ENCODE data around the gene CCDC74A.
"Not testable (repeated sequence)": the region's sequence is repeated elsewhere in the genome, so short reads cannot be mapped to it uniquely, and the experiment has no call there.

Gene CCDC74A

DNA sequence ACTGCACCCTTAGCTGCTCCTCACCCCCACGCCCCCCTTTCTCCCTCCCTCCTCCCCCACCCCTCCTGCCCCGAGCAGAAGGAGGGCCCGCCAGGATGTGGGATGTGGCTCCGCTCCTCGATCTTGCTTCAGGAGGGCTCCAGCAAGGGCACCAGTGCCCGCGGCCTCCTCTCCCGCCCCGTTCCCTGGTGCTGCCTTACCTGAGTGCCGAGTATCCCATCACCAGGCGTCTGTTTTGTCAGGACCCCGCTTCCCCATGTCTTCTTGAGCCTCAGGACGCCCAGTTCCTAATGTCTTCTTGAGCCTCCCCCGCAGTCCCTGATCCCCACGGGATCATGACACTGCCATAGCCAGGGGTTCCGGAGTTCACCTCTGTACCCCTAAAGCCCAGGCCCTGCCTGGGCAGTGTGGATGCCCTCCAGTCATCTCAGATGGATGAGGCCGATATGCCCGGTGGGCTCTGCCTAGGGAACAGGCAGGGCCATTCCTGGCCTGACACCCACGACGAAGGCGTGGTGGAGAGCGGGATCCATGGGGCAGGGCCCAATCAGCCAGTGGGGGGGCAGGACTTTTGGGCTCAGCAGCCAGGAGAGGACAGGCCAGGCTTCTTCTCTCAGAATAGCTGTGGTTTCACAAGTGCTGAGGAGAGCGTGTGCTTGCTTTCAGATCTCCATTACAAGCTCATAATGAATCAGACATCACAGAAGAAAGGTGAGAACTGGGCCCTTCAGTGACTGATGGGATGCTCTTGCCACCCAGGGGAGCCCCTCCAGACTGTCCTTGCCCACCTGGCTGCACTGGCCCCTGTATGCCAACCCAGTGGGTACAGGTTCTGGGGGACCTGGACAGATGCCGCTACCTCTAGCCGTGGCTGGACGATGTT, 1.5 kb downstream of the CCDC74A start:
- DNase-seq (ENCODE audit: low read depth in 2 of 2) = not testable (repeated sequence)

DNA sequence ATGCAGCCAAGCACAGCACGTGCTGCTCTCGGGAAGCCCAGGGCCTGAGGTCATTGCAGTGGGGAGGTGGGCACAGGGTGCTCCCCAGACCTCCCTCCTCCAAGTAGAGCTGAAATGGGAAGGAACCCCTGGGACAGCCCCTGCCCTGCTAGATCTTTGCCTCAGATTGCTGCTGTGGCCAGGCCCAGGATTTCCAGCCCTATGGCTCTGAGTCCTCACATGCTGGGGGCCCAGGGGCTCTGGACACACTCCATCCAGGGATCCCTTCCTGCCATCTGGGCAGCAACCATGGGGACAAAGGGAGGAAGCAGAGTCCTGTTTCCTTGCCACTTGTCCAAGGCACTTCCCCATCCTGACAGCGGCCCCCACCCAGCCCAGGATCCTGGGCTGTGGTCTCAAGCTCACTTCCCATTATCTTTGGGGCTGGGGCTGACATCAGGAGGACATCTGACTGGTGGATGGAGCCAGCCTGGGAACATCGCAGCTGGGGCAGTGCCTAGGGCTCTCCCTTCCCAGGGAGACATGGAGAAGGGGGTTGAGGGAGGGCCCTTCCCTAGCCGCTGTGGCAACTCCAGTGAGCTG, 2.3 kb downstream of the CCDC74A start:
- DNase-seq (ENCODE audit: low read depth in 2 of 2) = not testable (repeated sequence)

DNA sequence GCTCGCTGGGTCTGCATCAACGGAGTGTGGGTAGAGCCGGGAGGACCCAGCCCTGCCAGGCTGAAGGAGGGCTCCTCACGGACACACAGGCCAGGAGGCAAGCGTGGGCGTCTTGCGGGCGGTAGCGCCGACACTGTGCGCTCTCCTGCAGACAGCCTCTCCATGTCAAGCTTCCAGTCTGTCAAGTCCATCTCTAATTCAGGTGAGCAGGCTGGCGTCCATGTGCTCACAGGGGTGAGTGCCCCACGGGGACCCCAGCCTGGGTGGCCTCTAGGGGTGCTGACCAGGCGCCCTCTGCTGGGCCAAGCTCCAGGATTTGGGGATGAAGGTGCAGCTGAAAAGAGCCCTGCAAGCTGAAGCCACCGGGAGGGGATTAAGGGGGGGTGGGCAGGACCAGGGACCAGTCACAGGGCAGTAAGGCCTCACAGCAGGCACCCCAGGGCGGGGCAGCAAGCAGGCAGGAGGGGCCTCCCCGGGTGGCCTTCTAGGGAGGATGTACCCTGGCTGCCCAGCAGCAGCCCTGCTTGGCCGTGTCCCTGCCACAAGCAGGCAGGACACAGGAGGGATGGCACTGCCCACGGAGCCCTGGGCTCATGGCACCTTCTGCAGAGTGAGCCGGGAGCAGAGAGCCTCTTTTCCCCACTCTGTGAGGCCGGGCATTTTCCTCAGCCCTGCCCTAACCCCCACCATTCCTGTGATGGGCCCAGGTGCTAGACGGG, 3.1 kb downstream of the CCDC74A start:
- DNase-seq (ENCODE audit: low read depth in 2 of 2) = not testable (repeated sequence)

DNA sequence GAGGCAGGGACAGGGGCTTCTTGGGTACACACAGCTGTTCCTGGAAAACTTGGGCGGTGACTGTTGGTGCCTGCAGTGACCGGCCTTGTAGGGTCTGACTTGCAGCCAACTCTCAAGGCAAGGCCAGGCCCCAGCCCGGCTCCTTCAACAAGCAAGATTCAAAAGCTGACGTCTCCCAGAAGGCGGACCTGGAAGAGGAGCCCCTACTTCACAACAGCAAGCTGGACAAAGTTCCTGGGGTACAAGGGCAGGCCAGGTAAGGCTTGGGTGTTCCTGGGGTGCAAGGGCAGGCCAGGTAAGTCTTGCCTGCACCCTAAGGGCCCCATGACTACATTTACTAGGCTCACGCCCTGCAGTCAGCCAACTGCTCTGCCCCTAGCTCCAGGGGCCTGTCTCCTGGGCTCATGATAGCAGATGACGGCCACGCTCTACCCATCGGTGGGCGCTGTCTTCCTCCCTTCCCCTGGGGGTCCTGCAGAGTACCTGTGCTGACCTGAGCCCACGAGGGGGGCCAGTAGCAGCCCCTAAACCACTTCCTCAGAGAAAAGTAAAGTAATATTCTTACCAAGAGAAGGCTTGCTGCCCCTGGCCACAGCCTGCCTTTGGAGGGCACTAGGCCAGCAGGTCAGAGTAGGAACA, 4.0 kb downstream of the CCDC74A start:
- not testable (repeated sequence) for DNase-seq (ENCODE audit: low read depth in 2 of 2)

DNA sequence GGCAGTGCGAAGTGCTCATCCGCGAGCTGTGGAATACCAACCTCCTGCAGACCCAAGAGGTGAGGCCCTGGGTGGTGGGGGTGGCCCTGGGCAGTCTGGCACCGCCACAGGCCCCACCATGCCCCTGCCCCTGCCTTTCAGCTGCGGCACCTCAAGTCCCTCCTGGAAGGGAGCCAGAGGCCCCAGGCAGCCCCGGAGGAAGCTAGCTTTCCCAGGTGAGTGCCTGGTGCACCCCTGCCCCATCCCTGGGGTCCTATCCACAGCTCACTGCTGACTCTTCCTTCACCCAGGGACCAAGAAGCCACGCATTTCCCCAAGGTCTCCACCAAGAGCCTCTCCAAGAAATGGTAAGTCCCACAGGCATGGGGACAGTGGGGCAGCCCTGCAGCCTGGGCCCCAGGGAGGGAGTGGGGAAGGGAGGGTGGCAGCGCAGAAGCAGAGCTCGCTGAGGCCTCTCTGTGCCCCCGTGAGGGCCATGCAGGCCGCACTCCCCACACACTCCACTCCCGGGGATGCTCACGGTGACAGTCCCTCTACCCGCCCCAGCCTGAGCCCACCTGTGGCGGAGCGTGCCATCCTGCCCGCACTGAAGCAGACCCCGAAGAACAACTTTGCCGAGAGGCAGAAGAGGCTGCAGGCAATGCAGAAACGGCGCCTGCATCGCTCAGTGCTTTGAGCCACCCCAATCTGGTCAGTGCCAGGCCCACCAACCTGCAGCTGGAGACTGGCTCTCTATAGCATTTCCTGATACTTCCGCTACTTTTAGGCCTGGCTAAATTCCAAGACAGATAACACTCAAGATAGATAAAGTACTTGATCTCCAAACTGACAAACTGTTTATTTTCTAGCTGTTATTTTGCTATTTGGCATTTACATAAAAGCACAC, 5.3 kb downstream of the CCDC74A start:
- DNase-seq (ENCODE audit: low read depth in 2 of 2) = not testable (repeated sequence)

DNA sequence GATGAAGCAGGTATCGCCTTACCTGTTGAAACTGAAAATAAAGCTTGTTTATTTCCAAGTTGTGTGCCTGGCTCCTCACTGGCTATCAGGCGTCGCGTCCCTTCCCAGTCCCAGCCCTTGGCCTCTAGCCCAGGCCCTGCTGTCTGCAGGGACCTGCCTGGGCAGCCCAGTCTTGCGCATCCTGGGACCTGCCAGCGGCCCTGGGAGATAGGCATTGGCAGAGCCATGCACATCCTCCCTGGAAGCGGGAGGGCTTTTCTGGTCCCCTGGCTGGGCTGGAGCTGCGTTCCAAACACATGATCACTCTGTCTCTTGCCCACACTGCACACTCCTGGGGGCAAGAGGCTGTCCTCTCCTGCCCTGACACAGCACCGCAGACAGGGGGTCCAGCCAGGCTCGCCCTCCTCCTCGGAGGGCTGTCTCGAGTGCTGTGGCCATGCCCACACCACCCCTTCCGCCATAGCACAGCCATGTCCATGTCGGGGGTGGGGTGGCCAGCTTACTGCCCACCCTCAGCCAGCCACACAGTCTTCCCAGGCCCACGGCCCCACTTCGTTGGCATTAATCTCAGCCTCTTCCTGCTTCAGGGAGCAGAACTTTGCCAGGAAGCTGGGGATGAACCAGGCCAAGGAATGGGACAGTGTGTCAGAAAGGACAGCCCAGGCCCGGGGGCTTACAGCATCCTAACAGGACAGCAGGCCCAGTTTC, 6.1 kb downstream of the CCDC74A start:
- DNase-seq (ENCODE audit: low read depth in 2 of 2) = not testable (repeated sequence)

DNA sequence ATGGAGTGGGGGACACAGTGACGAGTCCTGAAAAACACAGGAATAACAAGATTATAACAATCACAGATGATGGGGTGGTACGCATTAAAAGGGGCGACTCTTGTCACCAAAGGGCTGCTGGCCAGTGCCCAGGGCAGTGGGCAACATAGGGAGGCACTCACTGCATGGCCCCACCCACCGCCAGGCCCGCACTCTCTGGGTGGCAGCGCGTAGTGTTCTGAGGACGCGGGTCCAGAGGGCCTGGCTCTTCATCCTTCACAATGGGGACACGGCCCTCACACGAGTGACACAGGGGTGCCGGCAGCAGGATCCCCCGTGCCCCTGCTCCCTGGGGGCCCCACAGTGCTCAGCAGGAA, 6.6 kb downstream of the CCDC74A start:
- not testable (repeated sequence) for DNase-seq (ENCODE audit: low read depth in 2 of 2)

DNA sequence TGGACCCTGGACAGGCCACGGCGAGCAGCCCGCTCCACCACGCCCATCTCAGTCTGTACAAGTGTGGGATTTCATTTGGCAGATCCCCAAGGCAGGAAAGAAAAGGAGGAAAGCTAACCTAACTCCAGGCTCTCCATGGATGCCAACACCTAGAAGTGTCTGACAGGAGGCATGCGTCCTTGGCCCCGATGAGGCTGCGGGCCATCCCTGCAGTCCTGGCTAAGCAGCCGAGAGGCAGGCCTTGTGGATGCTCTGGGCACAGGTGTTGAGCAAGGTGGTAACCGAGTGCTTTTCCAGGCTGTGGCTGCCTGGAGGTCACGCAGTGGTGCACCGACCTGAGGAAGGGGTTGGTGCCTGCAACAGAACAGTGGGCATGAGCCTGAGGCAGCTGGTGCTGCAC, 7.3 kb downstream of the CCDC74A start:
- not testable (repeated sequence) for DNase-seq (ENCODE audit: low read depth in 2 of 2)

DNA sequence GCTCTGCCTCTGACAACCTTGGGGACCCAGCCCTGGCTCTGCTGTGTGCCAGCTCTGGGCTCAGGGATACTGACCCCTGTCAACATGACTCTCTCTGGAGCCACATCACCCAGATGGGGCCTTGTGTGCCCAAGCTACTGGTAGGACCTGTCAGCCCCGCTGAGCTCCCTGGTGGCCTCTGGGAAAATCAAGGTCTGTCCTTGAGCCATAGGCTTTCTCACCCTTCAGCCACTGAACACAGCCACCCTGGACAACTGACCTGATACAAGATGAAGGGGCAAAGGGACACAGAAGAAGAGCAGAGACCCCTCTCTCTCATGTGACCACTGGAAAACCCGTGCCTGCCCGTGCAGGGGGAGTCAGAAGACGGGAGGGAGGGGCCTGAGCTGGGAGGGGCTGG, 7.8 kb downstream of the CCDC74A start:
- no peak for DNase-seq (ENCODE audit: low read depth in 2 of 2)

DNA sequence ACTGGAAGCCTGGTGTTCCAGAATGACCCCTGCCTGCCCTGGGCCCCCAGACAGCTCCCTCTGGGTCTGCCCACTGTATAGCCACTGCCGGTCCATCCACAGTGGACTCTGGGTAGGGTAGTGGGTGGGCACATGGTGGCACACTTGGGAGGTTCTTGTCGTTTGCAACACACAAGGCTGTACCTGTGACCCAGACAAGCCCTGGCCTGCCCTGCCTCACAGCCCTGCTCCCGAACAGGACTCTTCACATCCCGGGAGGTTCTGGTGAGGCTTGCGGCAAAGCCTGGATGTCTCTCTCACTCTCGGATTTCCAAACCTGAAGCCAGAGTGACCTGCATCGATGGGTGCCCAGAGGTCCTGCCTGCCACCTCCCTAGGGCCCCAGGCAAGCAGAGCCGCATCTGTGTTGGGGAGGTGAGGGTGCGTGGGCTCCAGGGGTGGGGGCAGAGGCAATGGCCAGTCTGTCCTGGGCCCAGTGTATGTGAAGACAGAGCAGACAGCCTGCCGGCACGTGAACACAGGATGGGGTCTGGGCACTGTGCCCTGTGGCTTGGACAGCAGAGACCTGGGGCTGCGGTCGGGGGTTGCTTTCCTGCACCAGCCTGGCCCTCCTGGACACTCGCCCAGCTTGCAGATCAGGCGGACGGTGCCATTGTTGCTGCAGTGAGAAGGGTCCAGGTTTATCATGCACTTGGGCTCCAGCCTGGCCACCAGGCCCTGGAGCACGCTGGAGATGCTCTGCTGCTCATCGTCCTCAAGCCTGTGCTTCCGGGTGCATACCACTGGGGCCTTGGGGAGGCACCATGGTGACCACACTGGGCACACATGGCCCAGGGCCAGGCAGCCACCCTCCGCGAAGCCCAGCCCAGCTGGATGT, 8.5 kb downstream of the CCDC74A start:
- not testable (repeated sequence) for DNase-seq (ENCODE audit: low read depth in 2 of 2)

DNA sequence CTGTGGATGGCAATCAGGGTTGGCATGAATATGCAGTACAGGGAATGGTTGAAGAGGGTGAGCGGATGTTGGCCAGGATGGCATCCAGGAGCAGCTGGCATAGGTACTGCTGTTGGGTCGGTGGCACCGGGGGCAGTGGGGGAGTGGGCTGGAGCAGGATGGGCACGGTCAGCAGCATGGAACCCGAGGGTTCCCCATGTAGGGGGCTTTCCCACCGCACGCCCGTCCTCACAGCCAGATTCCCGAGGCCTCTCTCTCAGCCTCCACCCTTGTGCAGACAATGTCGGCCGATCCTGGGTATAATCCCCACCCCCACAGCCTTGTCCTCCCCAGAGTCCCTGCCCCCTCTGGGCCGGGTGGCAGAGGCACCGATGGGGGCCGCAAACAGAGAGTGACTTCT, 9.2 kb downstream of the CCDC74A start:
- DNase-seq (ENCODE audit: low read depth in 2 of 2) = not testable (repeated sequence)

DNA sequence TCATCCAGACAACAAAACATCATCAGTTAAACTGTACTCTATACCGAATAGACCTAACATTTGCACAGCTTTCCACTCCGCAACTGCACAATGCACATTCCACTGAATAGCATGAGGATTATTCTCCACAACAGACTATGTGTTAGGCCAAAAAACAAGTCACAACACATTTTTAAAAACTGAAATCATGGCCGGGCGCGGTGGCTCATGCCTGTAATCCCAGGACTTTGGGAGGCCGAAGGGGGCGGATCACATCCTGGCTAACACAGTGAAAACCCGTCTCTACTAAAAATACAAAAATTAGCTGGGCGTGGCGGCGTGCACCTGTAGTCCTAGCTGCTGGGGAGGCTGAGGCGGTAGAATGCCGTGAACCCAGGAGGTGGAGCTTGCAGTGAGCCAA, 11.2 kb downstream of the CCDC74A start:
- not testable (repeated sequence) for DNase-seq (ENCODE audit: low read depth in 2 of 2)

DNA sequence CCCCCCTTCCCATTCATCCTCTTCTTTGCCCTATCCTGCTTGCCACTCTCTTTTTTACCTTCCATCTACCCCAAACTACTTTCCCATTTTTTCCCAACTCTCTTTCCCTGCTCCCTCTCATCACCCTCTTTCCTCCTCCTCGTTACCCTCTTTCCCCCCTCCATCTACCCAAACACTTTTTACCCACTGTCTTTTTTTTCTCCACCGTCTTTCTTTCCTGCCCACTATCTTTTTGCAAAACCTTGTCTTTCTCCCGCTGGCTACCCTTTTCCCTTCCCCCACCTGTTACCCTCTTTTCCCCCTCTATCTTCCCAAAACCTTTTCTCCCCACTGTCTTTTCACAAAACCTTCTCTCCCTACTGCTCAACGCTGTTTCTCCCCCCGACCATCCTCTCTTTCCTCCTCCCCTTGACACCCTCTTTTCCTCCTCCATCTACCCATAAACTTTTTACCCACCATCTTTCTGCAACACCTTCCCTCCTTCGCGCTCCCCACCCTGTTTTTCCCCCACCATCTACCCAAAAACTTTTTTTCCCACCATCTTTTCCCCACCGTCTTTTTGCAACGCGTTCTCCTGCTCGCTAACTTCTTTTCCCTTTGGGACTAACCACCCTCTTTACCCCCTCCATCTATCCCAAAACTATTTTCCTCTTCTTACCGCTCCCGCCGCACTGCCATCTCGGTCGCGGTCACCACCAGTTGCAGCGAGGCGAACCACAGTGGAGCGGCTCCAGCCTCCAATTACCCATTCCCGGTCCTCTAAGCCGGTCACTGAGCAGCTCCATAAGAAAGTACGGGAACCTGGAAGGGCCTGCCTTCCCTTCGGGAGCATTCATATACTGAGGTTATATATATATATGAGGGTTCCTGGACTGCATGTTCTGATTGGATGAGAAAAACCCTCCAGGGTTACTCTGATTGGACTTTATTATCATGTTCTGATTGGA, 15.0 kb downstream of the CCDC74A start:
- DNase-seq (ENCODE audit: low read depth in 2 of 2) = no peak

DNA sequence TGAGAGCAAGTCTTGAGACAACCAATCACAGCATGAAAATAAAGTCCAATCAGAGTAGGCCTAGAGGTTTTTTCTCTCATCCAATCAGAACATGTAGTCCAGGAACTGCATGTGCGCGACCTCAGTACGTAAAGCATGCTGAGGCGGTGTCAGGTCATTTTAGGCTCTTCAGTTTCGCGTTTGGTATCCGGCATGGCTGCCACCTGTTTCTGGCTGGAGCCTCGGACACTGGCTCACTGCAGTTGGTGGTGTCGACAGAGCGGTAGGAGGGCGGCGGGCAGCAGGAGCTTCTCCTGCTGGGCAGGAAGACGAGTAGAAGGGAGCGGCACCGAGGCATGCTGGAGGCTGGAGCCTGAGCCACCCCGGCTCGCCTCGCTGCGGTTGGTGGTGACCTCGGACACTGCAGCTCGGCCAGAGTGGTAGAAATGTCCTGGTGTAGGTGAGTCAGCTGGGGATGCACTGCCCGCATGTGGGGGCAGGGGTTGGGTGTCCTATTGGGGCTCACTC, 15.8 kb downstream of the CCDC74A start:
- no peak for DNase-seq (ENCODE audit: low read depth in 2 of 2)

DNA sequence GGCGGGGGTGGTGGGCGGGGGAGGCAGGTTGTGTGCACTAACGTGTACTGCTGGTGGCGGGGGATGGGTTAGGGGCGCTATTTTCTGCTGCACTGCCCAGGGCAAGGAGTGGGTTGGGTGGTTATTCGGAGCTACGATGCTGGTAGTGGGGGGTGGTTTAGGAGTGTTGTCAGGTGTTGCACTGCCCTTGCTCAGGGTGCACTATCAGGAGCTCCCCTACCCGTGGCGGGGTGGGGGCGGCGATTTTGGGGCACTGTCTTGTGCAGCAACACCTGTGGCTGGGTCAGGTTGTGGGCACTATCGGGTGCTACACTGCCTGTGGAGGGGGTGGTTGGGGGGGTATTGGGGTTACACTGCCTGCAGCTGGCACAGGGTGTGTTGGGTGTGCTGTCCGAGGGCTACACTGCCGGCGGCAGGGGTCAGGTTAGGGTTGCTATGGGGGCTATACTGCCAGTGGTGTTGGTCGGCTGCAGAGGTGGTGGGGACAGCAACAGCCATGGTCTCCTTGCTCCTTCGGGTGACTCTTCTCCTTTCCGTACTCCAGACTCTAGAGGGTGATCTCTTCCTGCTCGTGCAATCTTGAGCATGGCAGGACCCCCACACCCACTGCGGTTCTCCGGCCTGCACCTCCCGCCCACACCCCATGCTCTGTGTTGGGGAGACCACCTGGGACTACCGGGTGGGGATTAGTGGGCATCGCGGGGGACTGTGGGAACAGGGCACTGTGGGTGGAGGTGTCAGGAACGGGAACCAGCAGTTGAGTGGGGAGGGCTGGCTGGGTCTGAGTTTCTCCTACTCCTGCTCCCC, 16.5 kb downstream of the CCDC74A start:
- not testable (repeated sequence) for DNase-seq (ENCODE audit: low read depth in 2 of 2)

DNA sequence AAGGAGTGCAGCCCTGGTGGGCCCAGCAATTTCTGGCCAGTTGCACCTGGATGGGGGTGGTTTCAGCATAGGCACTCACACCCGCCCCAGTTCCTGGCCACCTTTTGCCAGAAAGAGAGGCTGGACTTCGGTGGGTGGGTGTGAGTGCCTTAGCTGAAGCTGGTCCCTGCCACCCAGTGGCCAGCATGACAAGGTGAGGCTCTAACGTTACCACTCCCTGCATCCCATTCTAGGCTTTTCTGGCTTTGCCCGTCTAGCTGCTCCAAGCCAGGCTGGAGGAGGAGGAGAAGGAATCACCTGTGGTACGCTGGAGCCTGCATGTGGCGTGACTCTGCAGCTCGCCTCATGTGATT, 17.1 kb downstream of the CCDC74A start:
- not testable (repeated sequence) for DNase-seq (ENCODE audit: low read depth in 2 of 2)

DNA sequence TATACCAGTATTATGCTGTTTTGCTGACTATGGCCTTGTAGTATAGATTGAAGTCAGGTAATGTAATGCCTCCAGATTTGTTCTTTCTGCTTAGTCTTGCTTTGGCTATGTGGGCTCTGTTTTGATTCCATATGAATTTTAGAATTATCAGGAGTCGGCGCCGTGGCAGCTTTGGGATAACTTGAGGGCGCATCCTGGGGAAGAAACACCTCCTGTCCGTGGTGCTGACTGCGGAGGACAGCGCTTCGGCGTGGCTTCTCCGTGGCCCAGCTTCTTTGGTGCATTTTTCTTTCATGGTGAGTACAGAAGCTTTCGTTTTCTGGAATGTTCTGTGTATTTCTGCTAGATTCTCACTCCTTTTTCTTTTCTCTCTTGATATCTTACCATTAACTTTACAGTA, 25.2 kb downstream of the CCDC74A start:
- DNase-seq (ENCODE audit: low read depth in 2 of 2) = no peak

All from stimulated activated CD8-positive, alpha-beta memory T cell treated with anti-CD3 and anti-CD28 coated beads, Interleukin-2, amount 100 ng/mL, for 1 hour (primary cell).